ENCODE measurements around the gene WFS1. TPM values are rescaled to one million over a fixed set of nuclear protein-coding genes. Genes with fewer than 3 reads are reported as not detected.

The WFS1 gene
- total RNA-seq, 3 donors from 2014 or later = 32.5 to 58.3 (median 37.1) TPM

GRCh38 chr4:6343939-6344408, 74.3 kb downstream of the WFS1 start:
- Histone ChIP-seq H3K4me3 (no peak overlapping the region), H3K9me3 (peaks cover 0 to 7% of the 10 kb centered on the region in 2 donors), H3K36me3 (no peaks in the 10 kb centered on the region), H3K4me1 (no peaks in the 10 kb centered on the region), H3K27me3 (peaks cover 0 to 24% of the 10 kb centered on the region in 2 donors), H3K27ac (no peak overlapping the region)
- intact Hi-C loops (cut with DNase I; ENCODE audit: low total_unique reads) = no loop called here
- no peak for DNase-seq (ENCODE audit: low spot score in 2 of 2)
- no peak for TF ChIP-seq CTCF (IDR thresholded peaks at IDR 0.05)
- TF ChIP-seq POLR2AphosphoS5 (IDR thresholded peaks at IDR 0.05) = no peak
- TF ChIP-seq POLR2A (IDR thresholded peaks at IDR 0.05) = no peak

GRCh38 chr4:6345096-6345830, 75.6 kb downstream of the WFS1 start:
- H3K36me3 ChIP-seq = no peaks in the 10 kb centered on the region
- intact Hi-C loops (cut with DNase I; ENCODE audit: low total_unique reads) = no loop called here
- H3K4me1 ChIP-seq = no peaks in the 10 kb centered on the region
- no peak for DNase-seq (ENCODE audit: low spot score in 2 of 2)
- H3K27me3 ChIP-seq = peaks cover 0 to 16% of the 10 kb centered on the region in 2 donors
- TF ChIP-seq CTCF (IDR thresholded peaks at IDR 0.05) = no peak
- no peak for TF ChIP-seq POLR2A (IDR thresholded peaks at IDR 0.05)
- no peak for TF ChIP-seq POLR2AphosphoS5 (IDR thresholded peaks at IDR 0.05)
- H3K9me3 ChIP-seq = peaks cover 0 to 7% of the 10 kb centered on the region in 2 donors
- H3K4me3 ChIP-seq = no peak overlapping the region
- no peak overlapping the region for H3K27ac ChIP-seq

- no peak overlapping the region for H3K4me3 ChIP-seq
- DNase-seq (ENCODE audit: low spot score in 2 of 2) = no peak
- intact Hi-C loops (cut with DNase I; ENCODE audit: low total_unique reads) = no loop called here
- H3K9me3 ChIP-seq = peaks cover 0 to 7% of the 10 kb centered on the region in 2 donors
- H3K27me3 ChIP-seq = peaks cover 0 to 10% of the 10 kb centered on the region in 2 donors
- H3K27ac ChIP-seq = no peak overlapping the region
- H3K4me1 ChIP-seq = no peaks in the 10 kb centered on the region
- no peak for TF ChIP-seq CTCF (IDR thresholded peaks at IDR 0.05)
- TF ChIP-seq POLR2A (IDR thresholded peaks at IDR 0.05) = no peak
- TF ChIP-seq POLR2AphosphoS5 (IDR thresholded peaks at IDR 0.05) = no peak
- no peaks in the 10 kb centered on the region for H3K36me3 ChIP-seq
Measured at GRCh38 chr4:6345866-6346265, 76.2 kb downstream of the WFS1 start.

GRCh38 chr4:6346373-6347110, 76.9 kb downstream of the WFS1 start:
- no peaks in the 10 kb centered on the region for H3K36me3 ChIP-seq
- TF ChIP-seq POLR2A (IDR thresholded peaks at IDR 0.05) (no peak), CTCF (IDR thresholded peaks at IDR 0.05) (no peak), POLR2AphosphoS5 (IDR thresholded peaks at IDR 0.05) (no peak)
- peaks cover 0 to 10% of the 10 kb centered on the region in 2 donors for H3K27me3 ChIP-seq
- no peak for DNase-seq (ENCODE audit: low spot score in 2 of 2)
- H3K9me3 ChIP-seq = peaks cover 0 to 7% of the 10 kb centered on the region in 2 donors
- H3K27ac ChIP-seq = no peak overlapping the region
- no peak overlapping the region for H3K4me3 ChIP-seq
- no peaks in the 10 kb centered on the region for H3K4me1 ChIP-seq
- intact Hi-C loops (cut with DNase I; ENCODE audit: low total_unique reads) = no loop called here
